Fibroblast of mammary gland (primary cell): ENCODE results near the gene PUDP.

Source experiments
- DNase-seq: peaks from one replicate; pipeline ENCODE4 v3.0.0-alpha.2; 2010; ENCODE audit warnings: low read depth
- H3K4me3 ChIP-seq: 2 replicates; pipeline ENCODE4 v1.5.1; 2011; ENCODE audit warnings: low read depth, mild to moderate bottlenecking, low read length, moderate library complexity; ENCODE audit not compliant: control insufficient read depth
- CTCF ChIP-seq: conservative IDR thresholded peaks from 2 replicates; pipeline ENCODE4 v1.5.1; 2011; ENCODE audit warnings: low read depth, low read length, inconsistent platforms; ENCODE audit not compliant: control insufficient read depth, insufficient read depth

PUDP gene

DNA sequence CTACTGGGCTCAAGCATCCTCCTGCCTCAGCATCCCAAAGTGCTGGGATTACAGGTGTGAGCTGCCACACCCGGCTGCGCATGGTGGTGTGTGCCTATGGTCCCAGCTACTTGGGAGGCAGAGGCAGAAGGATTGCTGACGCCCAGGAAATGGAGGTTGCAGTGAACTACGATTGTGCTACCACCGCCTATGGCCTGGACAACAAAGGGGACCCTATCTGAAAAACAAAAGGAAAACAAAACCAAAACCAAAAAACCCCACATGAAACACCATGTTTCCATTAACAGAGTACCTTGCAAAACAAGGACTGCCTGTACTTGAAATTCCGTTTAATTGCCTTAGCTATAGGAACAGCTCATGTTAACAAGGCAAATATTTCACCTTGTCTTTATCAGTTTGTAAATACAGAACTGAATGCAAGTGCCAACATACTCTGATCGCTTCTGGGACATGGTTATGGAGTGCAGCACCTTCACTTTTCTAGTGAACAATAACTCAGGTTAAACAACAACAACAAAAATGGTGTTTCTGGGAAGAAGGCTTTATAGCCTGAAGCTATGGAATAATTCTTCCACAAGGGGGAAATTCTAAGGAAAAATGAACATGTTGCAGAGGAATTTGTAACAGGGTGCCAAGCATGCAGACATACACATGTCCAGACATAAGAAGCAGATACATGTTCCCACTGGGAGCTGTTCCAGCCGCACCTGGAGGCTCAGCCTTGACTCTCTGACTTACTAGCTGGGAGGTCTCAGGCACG, 73.6 kb downstream of the PUDP start:
- no peak overlapping the region for H3K4me3 ChIP-seq
- no peak for DNase-seq
- peak; percentile 16 for TF ChIP-seq CTCF

DNA sequence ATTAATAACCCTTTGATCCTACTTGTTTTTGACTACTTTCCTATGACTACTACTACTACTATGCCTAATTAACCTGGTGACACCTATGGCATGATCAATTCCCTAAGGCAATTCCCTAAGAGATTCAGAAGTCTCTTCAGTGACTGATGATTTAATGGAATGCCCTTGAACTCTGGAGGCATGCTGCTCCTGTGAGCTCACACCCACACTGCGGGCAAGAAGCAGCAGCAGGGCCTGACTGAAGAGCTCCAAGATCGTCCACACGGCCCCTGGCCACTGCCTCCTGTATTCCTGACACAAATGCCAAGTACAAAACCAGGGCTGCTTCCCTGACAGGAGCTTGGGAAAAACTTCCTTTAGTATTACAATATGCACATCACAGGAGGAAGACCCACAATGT, 74.6 kb downstream of the PUDP start:
- no peak overlapping the region for H3K4me3 ChIP-seq
- no peak for DNase-seq
- no peak for TF ChIP-seq CTCF

GRCh38 chrX:7072856-7073255, 75.1 kb downstream of the PUDP start:
- no peak for TF ChIP-seq CTCF
- H3K4me3 ChIP-seq = no peak overlapping the region
- DNase-seq = no peak

GRCh38 chrX:7071390-7071789, 76.6 kb downstream of the PUDP start:
- no peak for TF ChIP-seq CTCF
- no peak overlapping the region for H3K4me3 ChIP-seq
- no peak for DNase-seq

- TF ChIP-seq CTCF = no peak
- DNase-seq = no peak
- no peak overlapping the region for H3K4me3 ChIP-seq
These were observed 78.4 kb downstream of the PUDP start for GRCh38 chrX:7069556-7069955.

GRCh38 chrX:7068939-7069367, 79.0 kb downstream of the PUDP start:
- no peak overlapping the region for H3K4me3 ChIP-seq
- no peak for DNase-seq
- TF ChIP-seq CTCF = peak; percentile 15
